HG03064 (cell line): ENCODE measurements around the gene CLSTN3.
"Not testable (repeated sequence)": the region's sequence is repeated elsewhere in the genome, so short reads cannot be mapped to it uniquely, and the experiment has no call there.

Experiments used
- ATAC-seq: cut with Tn5 transposase; IDR thresholded peaks from one replicate; pipeline ENCODE4 v1.9.1; 2021; ENCODE audit warnings: low read depth; ENCODE audit not compliant: unreplicated experiment

Gene CLSTN3

DNA sequence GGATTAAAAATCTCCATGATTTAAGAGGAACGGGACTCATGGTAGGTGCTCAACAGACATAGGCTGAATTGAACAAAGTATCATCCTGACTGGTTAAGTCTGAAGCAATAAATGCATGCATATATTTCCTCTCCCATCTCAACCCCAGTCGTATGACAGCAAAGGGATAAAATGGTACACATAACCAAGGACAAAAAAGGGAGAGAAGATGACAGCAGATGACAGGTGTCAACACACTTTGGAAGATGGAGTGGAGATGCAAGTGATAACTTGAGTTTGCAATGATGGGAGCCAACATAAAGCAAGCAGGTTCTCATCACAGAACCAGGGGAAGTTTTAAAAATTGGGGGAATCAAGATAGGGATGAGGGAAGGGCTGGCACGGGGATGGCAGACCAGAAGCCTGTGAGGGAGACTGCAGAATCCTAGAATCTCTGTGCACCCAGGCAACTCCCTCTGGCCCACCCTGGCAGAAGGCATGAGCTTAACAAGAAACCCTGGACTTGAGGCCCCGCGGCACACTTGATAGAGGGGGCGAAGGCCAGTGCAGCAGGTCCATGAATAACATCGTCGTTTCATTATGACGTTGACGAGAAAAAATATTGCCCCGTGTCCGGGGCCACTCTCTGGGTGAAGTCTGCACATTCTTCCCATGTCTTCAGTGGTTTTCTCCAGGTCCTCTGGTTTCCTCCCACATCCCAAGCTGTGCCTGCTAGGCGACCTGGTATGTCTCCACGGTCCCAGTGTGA is 26.2 kb upstream of the CLSTN3 start:
- ATAC-seq = no peak

- no peak for ATAC-seq
Measured at GRCh38 chr12:7106082-7106481, 24.1 kb upstream of the CLSTN3 start.

DNA sequence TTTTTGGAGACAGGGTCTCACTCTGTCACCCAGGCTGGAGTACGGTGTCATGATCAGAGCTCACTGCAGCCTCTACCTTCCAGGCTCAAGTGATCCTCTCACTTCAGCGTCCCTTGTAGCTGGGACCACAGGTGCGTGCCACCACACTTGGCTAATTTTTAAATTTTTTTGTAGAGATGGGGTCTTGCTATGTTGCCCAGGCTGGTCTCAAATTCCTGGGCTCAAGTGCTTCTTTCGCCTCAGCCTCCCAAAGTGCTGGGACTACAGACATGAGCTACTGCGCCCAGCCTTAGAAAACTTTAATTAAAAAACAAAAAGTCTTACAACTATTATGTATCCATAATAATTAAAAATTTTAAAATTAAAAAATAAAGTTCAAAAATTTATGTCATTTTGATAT is 23.0 kb upstream of the CLSTN3 start:
- not testable (repeated sequence) for ATAC-seq

DNA sequence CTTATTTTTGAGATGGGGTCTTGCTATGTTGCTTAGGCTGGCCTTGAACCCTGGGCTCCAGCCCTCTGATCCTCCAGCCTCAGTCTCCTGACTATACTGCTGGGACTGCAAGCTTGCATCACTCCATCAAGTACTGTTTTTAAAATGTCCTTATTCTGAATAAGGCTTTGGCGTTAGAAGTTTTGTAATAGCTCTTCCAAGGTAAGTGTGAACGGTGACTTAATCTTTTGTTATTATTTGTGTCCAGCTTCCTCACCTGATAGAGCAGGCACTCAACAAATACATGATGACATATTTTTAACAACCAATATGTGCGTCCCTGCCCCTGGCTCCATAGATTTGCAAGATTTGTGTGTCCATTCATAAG is 22.6 kb upstream of the CLSTN3 start:
- ATAC-seq = no peak

DNA sequence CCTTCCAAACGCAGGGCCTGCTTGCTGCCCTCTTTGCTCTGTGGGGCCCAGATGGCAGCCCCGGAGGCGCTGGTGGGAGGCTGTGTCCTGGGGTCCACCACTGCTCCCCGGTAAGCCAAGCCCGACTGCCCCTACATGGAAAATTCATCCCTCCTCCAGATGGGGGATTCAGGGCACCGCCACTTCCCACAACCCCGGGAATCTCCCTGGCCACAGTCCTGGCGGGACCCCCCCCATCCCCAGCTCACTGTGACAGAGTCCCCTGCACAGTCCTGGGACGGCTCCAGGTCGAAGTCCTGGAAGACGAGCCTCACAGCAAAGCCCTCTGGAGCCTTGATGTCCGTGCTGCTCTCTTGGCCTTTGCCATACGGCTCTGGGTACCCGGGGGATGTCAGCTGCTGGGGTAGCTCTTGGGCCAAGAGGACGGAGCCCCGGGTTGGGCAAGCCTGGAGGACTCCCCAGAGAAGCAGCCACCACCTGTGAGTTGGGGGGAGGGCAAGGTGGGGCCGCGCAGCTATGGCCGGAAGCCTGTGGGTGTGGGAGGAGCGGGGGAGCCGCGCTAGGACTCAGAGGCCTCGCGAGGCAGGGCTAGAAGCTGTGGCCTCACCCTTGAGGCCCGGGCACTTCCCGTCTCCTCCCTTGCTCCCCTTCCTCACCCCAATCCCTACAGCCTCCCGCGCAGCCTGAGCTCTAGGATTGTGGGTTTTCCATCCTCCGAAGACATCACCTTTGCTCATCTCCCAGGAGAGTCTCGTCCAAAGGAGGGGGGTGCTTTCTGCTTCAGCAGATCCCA is 22.0 kb upstream of the CLSTN3 start:
- peak; percentile 77 for ATAC-seq

- no peak for ATAC-seq
Measured at GRCh38 chr12:7108796-7109571, 21.2 kb upstream of the CLSTN3 start, which contains the start of gene C1RL. C1RL (minus strand) TSS chr12:7109214; CDS start chr12:7109180, 34 bp downstream.

DNA sequence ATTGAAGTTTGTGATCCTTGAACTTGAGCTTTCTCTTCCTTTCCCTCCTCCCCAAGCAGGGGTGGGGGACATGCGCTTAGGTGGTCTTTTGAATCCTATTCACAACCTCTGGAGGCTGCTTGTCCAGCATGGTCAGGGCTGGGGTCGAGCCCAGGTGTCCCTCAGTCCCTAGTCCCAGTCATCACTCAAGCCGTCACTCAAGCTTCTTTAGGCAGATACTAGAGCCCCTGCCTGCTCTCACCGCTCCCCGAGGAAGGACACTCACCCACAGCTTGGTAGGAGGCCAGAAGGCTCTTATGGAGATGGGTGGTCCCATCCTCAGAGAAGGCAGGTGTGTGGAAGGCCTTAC is 20.6 kb upstream of the CLSTN3 start:
- no peak for ATAC-seq

- ATAC-seq = no peak
Measured at GRCh38 chr12:7110661-7111060, 19.5 kb upstream of the CLSTN3 start.

DNA sequence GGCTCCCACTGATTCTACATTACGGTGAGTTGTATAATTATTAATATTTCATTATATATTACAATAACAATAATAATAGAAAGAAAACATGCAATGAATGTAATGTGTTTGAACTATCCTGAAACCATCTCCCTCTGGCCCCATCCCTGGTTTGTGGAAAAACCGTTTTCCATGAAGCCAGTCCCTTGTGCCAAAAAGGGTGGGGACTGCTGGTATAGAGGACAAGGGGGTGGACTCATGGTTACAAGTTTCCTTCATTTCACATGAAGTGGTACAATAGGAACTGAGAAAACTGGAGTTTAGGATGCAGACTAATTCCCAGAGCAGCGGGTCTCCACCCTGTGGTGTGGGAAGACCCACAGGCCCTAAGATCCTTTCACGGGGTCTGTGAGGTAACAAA is 18.1 kb upstream of the CLSTN3 start:
- no peak for ATAC-seq

GRCh38 chr12:7113389-7113871 is 16.7 kb upstream of the CLSTN3 start:
- ATAC-seq = no peak

DNA sequence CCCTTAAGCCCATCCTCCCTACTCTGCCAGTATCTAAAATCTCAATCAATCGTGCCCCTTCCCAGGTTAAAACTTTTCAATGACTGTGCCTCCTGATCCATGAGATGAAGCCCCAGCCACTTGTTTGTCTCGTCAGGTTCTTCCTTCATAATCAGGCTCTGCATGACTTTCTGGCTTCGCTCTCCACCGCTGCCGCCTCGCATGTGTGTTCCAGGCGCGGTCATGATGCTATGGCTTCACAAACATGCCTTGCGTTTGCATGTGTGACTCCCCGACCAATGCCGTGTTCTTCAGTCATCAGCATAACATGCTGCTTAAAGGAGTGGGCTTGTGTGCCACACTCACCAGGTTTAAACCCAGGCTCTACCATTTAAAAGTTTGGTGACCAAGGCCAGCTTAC is 16.2 kb upstream of the CLSTN3 start:
- ATAC-seq = no peak

GRCh38 chr12:7114851-7115250 is 15.3 kb upstream of the CLSTN3 start:
- ATAC-seq = no peak

DNA sequence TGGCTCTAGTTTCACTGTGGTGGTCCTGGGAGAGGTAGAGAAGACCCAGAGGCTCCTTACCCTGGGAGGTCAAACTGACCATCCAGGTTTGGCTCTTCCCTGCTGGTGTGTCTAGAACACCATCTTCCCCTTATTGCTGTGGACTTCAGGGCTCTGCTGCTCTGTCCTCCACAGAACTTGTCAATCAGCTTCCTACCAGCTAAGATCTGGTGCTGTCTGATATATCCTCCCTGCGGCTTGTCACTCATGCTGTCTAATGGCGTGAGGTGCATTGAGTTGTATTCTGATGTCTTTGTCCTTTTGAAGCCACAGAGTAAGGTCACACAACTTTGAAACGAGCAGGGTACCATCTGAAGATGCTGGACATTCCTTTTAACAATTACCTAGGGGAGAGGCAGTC is 14.0 kb upstream of the CLSTN3 start:
- no peak for ATAC-seq

GRCh38 chr12:7116916-7117315 is 13.3 kb upstream of the CLSTN3 start:
- no peak for ATAC-seq

- ATAC-seq = no peak
Measured at GRCh38 chr12:7117670-7118069, 12.5 kb upstream of the CLSTN3 start.

DNA sequence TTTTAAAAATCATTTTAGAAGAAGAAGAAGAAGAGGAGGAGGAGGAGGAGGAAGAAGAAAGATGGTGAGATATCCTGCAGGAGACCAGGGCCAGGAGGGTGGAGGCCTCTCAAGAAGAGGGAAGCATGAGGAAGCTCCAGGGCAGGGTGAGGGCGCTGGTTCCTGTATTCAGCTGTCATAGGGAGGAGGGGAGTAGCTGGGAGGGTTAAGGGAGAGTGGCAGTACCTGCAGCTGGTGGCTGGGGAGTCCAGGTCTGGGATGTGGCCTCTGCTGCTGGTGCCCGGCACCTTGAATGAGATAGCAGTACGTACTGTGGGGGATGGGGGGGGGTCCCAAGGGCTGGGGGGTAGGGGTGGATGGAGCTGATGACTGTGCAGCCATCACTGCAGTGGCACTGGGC is 11.3 kb upstream of the CLSTN3 start:
- ATAC-seq = no peak

GRCh38 chr12:7120166-7120565 is 10.0 kb upstream of the CLSTN3 start:
- no peak for ATAC-seq

GRCh38 chr12:7121324-7121723 is 8.8 kb upstream of the CLSTN3 start:
- no peak for ATAC-seq

DNA sequence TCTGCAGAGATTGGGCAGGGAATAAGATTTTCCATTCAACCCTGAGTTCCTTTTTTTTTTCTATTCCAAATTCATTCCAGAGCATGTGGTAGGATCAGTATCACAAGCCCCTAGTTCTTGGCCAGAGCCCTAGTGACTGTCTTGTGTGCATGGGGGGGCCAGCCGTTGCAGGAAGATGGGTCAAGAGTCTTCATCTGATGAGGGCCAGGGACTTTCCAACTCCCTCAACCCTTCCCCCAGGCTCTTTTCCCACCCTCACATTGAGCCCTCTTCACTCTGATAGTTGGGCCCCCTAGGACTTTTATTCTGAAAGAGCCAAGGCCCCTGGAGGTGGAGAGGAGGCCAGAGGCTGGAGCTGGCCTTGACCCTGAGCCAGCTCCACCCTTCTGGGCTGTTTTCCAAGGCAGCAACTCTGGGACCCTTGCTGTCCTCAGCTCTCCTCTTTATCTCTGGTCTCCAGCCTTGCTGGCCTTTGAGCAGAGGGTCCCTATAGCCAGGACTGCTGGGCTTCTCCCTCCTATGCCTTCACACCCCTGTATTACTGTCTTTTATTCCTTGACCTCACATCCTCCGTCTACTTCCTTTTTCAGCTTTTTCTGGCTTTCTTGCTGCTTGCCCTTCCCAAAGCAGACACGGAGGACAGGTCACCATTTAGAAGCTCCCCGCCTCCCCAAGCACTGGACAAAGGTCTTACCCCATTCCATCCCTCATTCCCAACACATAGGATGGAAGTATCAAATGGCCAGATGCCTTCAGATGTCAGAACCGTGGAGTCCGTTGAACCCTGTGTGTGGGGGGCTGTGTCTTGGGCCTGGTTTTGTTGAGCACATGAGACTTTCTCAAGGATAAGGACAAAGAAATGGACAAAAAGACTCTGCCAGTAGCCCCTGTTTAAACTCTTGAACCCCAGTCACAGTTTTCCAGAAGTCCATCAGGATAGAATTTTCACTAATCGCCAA is 7.1 kb upstream of the CLSTN3 start:
- ATAC-seq = no peak
